Osteoblast (primary cell): Measurements from ENCODE around the gene CFAP97D1. TPM values are rescaled to one million over a fixed set of nuclear protein-coding genes. Genes with fewer than 3 reads are reported as not detected.

Source experiments
- DNase-seq: peaks from one replicate; pipeline ENCODE4 v3.0.0; 2011; ENCODE audit warnings: low spot score, mixed read lengths; ENCODE audit not compliant: insufficient read length; ENCODE audit errors: missing footprints
- H2AFZ ChIP-seq: 2 replicates; pipeline ENCODE4 v1.6.0; 2011; ENCODE audit warnings: mild to moderate bottlenecking, low read length
- H3K27ac ChIP-seq: 2 replicates; pipeline ENCODE4 v1.5.1; 2011; ENCODE audit warnings: mild to moderate bottlenecking, low read depth, low read length, moderate library complexity
- H3K27me3 ChIP-seq: 2 replicates; pipeline ENCODE4 v1.6.0; 2012; ENCODE audit warnings: mild to moderate bottlenecking, control low read depth, inconsistent platforms, low read length, moderate library complexity; ENCODE audit not compliant: insufficient read depth
- H3K36me3 ChIP-seq: 2 replicates; pipeline ENCODE4 v1.5.1; 2011; ENCODE audit warnings: mild to moderate bottlenecking, low read length, control low read depth, moderate library complexity; ENCODE audit not compliant: insufficient read depth
- H3K4me1 ChIP-seq: 2 replicates; pipeline ENCODE4 v1.5.1; 2011; ENCODE audit warnings: mild to moderate bottlenecking, low read length, control low read depth, moderate library complexity; ENCODE audit not compliant: insufficient read depth
- H3K4me2 ChIP-seq: 2 replicates; pipeline ENCODE4 v1.6.0; 2011; ENCODE audit warnings: mild to moderate bottlenecking, low read length; ENCODE audit not compliant: insufficient read depth
- H3K4me3 ChIP-seq: fragments of 200-600 bp; sonication (generic); 3 replicates; pipeline ENCODE4 v1.5.1; 2012; ENCODE audit warnings: mild to moderate bottlenecking, low read length, inconsistent platforms; ENCODE audit not compliant: insufficient read depth
- H3K79me2 ChIP-seq: 2 replicates; pipeline ENCODE4 v1.6.0; 2012; ENCODE audit warnings: mild to moderate bottlenecking, low read length, control low read depth, inconsistent platforms; ENCODE audit not compliant: insufficient read depth
- H3K9me3 ChIP-seq: 2 replicates; pipeline ENCODE4 v1.5.1; 2011; ENCODE audit warnings: low read depth, low read length, control low read depth
- H4K20me1 ChIP-seq: 2 replicates; pipeline ENCODE4 v1.6.0; 2012; ENCODE audit warnings: mild to moderate bottlenecking, low read length, control low read depth; ENCODE audit not compliant: insufficient read depth
- total RNA-seq: library from RNA; depleted of rRNA; stranded (reverse); fragments of >200 nt; gene quantifications from 2 replicates; pipeline ENCODE4 v1.2.3, GENCODE V29; 2012
- TF ChIP-seq, protein P1 (sequence below): IDR thresholded peaks from 2 replicates; pipeline ENCODE4 v1.5.1; 2011; ENCODE audit warnings: mild to moderate bottlenecking, low read depth, low read length, moderate library complexity; ENCODE audit errors: extremely low read depth

CFAP97D1 gene
- total RNA-seq, 1 donor = not detected

DNA sequence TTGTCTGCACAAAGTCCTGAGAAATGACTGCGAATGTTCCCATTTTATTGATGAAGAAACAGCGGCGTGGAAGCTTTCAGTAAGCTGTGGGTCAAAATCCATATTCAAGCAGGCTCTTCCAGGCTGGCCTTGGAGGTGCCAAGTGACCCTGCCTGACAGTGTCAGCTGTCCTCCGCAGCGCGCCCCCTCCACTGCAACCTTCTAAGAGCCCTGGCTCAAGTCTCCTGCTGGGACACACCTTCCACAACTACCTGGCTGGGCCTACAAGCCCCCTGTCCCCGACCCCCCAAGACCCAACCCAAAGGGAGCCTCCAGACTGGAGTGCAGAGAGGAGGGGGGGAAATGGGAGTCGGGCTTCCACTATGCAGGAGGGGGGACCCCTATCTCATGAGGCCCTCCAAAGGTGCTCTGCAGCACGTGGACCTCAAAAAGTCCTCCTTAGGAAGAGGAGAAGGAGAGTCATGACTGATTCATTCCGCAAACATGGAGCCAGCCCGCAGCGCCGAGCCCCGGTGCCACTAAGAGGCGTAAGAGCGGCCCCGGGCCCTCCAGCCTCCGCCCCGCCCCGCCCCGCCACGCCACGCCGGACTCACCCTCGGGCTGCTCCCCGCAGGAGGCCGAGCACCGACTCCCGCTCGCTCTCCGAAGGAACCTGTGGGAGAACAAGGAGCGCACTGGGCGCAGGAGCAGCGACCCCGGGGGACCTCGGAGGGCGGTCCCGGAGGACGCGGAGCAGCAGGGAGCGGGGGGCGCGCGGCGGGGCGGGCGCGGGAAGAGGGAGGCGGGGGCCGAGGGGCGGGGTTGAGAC lies 52.1 kb downstream of the CFAP97D1 start:
- DNase-seq = peak; percentile 98
- peak overlapping the region; percentile 81 for H3K4me2 ChIP-seq
- H3K9me3 ChIP-seq = no peaks in the 10 kb centered on the region
- H3K36me3 ChIP-seq = peaks cover 12% of the 10 kb centered on the region
- H3K27ac ChIP-seq = no peak overlapping the region
- peak overlapping the region; percentile 65 for H2AFZ ChIP-seq
- H3K27me3 ChIP-seq = no peaks in the 10 kb centered on the region
- no peaks in the 10 kb centered on the region for H3K79me2 ChIP-seq
- peak overlapping the region; percentile 77 for H3K4me3 ChIP-seq
- TF ChIP-seq, protein P1, sequence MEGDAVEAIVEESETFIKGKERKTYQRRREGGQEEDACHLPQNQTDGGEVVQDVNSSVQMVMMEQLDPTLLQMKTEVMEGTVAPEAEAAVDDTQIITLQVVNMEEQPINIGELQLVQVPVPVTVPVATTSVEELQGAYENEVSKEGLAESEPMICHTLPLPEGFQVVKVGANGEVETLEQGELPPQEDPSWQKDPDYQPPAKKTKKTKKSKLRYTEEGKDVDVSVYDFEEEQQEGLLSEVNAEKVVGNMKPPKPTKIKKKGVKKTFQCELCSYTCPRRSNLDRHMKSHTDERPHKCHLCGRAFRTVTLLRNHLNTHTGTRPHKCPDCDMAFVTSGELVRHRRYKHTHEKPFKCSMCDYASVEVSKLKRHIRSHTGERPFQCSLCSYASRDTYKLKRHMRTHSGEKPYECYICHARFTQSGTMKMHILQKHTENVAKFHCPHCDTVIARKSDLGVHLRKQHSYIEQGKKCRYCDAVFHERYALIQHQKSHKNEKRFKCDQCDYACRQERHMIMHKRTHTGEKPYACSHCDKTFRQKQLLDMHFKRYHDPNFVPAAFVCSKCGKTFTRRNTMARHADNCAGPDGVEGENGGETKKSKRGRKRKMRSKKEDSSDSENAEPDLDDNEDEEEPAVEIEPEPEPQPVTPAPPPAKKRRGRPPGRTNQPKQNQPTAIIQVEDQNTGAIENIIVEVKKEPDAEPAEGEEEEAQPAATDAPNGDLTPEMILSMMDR = no peak
- peaks cover 14% of the 10 kb centered on the region for H3K4me1 ChIP-seq
- H4K20me1 ChIP-seq = peaks cover 3% of the 10 kb centered on the region

DNA sequence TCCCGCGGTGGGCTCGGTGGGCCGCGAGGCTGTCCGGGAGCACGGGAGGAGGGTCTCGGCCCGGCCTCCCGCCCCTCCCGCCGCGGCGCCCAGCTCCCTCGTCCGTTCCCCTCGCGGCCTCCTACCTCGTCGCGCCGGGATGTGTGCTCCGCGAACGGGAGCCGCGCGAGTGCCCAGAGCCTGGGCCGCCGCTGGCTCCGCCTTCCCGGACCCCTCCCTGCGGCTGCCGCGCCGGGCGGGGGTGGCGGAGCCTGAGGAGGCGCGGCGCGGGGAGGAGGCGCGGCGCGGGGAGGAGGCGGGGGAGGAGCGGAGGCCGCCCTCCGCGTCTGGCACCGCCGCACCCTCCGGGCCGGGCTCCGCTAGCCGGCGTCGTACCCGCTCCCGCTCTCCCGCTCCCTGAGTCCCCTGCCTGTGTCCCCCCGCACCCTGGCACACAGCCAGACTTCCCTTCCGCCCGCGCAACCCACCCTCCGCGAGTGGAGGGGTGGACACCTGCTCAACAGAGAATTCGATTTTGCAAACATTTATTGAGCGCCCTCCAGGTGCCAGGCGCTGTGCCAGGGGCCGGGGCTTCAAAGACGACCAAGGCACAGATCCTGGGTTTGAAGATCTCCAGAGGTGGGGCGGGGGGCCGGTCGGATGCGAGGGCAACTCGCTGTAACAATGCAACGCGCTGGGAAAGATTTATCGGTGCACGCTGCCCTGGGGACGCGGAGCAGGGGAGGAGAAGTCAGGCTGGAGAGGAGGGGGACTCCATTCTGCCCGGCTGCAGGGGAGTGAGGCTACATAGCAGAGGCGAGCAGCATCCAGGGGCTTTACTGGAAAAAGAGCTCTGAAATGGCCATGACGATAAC lies 53.0 kb downstream of the CFAP97D1 start, which contains the start of gene MPP3:
MPP3 (minus strand) TSS at position 171 of the 854 bp plus-strand sequence. CDS start 1,240 bp downstream, outside the sequence.
- Histone ChIP-seq H3K79me2 (no peaks in the 10 kb centered on the region), H3K4me1 (peaks cover 14% of the 10 kb centered on the region), H3K36me3 (peaks cover 11% of the 10 kb centered on the region), H3K27me3 (no peaks in the 10 kb centered on the region), H3K4me2 (peak within 1 kb of the TSS; percentile 81), H3K27ac (no peak within 1 kb of the TSS), H3K9me3 (no peaks in the 10 kb centered on the region), H3K4me3 (peak within 1 kb of the TSS; percentile 77), H2AFZ (peak within 1 kb of the TSS; percentile 65), H4K20me1 (peaks cover 3% of the 10 kb centered on the region)
- peak; percentile 99 for DNase-seq
- TF ChIP-seq, protein P1 = no peak

DNA sequence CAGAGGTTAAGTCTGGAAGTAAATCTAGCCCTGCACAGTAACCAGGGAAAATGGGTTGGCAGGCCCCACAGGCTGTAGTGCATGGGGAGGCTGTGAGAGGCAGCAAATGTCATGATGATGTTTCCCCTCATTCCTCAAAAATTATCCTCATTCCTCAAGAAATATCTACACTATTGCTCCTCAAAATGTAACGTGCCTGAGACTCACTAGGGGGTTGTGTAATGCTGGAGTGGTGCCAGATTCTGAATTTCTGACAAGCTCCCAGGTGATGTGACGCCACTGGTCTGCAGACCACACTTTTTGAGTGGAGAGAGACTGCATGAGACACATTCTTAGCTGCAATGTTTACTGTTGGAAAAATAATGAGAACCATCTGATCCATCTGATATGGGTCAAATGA lies 53.9 kb downstream of the CFAP97D1 start:
- H2AFZ ChIP-seq = no peak overlapping the region
- no peaks in the 10 kb centered on the region for H3K9me3 ChIP-seq
- H3K79me2 ChIP-seq = no peaks in the 10 kb centered on the region
- no peak overlapping the region for H3K4me2 ChIP-seq
- H3K36me3 ChIP-seq = peaks cover 5% of the 10 kb centered on the region
- H4K20me1 ChIP-seq = peaks cover 3% of the 10 kb centered on the region
- no peaks in the 10 kb centered on the region for H3K27me3 ChIP-seq
- peak; percentile 86 for DNase-seq
- H3K27ac ChIP-seq = no peak overlapping the region
- H3K4me3 ChIP-seq = no peak overlapping the region
- TF ChIP-seq, protein P1 = no peak
- H3K4me1 ChIP-seq = peaks cover 14% of the 10 kb centered on the region

Other genes with a start within 250 kb of the CFAP97D1 start
- 0.72 and 1.2 TPM in 2 replicates for gene ETV4, start 234.1 kb upstream of the CFAP97D1 start, total RNA-seq
- under 0.01 TPM in 1 of 2 replicates, not detected in the other for gene MEOX1, start 118.5 kb upstream of the CFAP97D1 start, total RNA-seq
- not detected in 2 replicates for gene SOST, start 21.6 kb upstream of the CFAP97D1 start, total RNA-seq
- 67.8 and 68.8 TPM in 2 replicates for gene DUSP3, start 1.5 kb upstream of the CFAP97D1 start, total RNA-seq
- 6.2 and 7.1 TPM in 2 replicates for gene MPP3, start 52.7 kb downstream of the CFAP97D1 start, total RNA-seq
- gene CD300LG, start 66.7 kb downstream of the CFAP97D1 start, total RNA-seq = not detected in 2 replicates
- 0.59 and 0.72 TPM in 2 replicates for gene MPP2, start 127.1 kb downstream of the CFAP97D1 start, total RNA-seq
- gene PPY, start 162.0 kb downstream of the CFAP97D1 start, total RNA-seq = not detected in 2 replicates
- gene PYY, start 173.5 kb downstream of the CFAP97D1 start, total RNA-seq = not detected in 2 replicates
- gene NAGS, start 224.2 kb downstream of the CFAP97D1 start, total RNA-seq = 0.36 and 0.59 TPM in 2 replicates
- gene TMEM101, start 234.5 kb downstream of the CFAP97D1 start, total RNA-seq = 41.3 and 47.8 TPM in 2 replicates